ENCODE measurements around the gene F2RL2.

DNA sequence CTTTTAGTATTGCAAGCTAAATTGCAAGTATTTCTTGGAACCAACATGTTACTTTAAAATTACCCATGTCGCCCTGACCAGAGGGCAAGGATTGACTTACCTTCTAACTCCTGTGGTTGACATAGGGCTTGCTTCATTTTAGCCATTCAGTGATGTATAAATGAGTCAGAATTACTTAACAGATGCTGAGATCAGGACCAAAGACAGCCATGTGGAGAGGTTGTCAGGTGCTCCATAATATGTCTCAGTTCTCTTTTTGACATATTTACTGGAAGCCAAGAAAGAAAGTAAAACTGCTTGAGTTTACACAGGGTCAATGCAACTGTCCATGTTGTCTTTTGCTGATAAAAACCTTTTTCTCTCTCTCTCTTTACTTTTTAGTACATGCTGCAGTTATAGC, 33.2 kb downstream of the F2RL2 start:
- TF ChIP-seq TAF1 (IDR thresholded peaks at IDR 0.05; ENCODE audit: low read depth, low read length) = no peak
- no peak for TF ChIP-seq POLR2AphosphoS5 (IDR thresholded peaks at IDR 0.05; ENCODE audit: low read depth, low read length)

Measured in GM12891 (cell line).